Thoracic aorta (tissue), 2 donors: ENCODE data around the gene TMTC2. TPM values are rescaled to one million over a fixed set of nuclear protein-coding genes. Genes with fewer than 3 reads are reported as not detected.

Experiments used
- ATAC-seq: fragments of 150-250 bp; one replicate; pipeline ENCODE4 v1.8.0; 2017; ENCODE audit warnings: low read depth; ENCODE audit not compliant: insufficient number of reproducible peaks, low FRiP score
- DNase-seq: peaks from one replicate; pipeline ENCODE4 v3.0.0-alpha.2; 2020; ENCODE audit warnings: low spot score
- H3K27ac ChIP-seq, 2 donors: fragments of 200-600 bp; sonication (generic); 1 replicate in 1 of 2; 2 replicates in 1 of 2; pipeline ENCODE4 v1.5.1; 2016; ENCODE audit warnings: mild to moderate bottlenecking in 2 of 2, moderate library complexity in 2 of 2
- H3K27me3 ChIP-seq: fragments of 200-600 bp; sonication (generic); replicated peaks from 2 replicates; pipeline ENCODE4 v1.6.0; 2016; ENCODE audit warnings: mild to moderate bottlenecking; ENCODE audit not compliant: insufficient read depth
- H3K36me3 ChIP-seq: fragments of 200-600 bp; sonication (generic); one replicate; pipeline ENCODE4 v1.5.1; 2016
- H3K4me1 ChIP-seq, 2 donors: fragments of 200-600 bp; sonication (generic); 1 replicate in 1 of 2; 2 replicates in 1 of 2; pipeline versions ENCODE4 v1.5.1 to v1.6.0; 2016; ENCODE audit warnings: low read depth in 2 of 2, mild to moderate bottlenecking in 1 of 2; ENCODE audit not compliant: control insufficient read depth in 1 of 2
- H3K4me3 ChIP-seq: fragments of 200-600 bp; sonication (generic); 2 replicates; pipeline ENCODE4 v1.5.1; 2016; ENCODE audit warnings: mild to moderate bottlenecking
- H3K9me3 ChIP-seq: fragments of 200-600 bp; sonication (generic); 2 replicates; pipeline ENCODE4 v1.5.1; 2016
- CTCF ChIP-seq: fragments of 200-600 bp; sonication (generic); IDR thresholded peaks from one replicate; pipeline ENCODE4 v1.5.1; 2019; ENCODE audit warnings: antibody characterized with exemption
- total RNA-seq, 2 donors: library from RNA; depleted of rRNA; stranded (reverse); fragments of >200 nt; gene quantifications; one replicate each; pipeline versions ENCODE4 v1.1.0 to v1.2.3, GENCODE V29; 2016

The TMTC2 gene
- total RNA-seq, 2 donors from 2014 or later = 2.8 to 8.6 TPM

- no peaks in the 10 kb centered on the region for H3K27me3 ChIP-seq
- ATAC-seq (no peak), DNase-seq (no peak)
- no peaks in the 10 kb centered on the region for H3K4me1 ChIP-seq
- TF ChIP-seq CTCF = no peak
- no peaks in the 10 kb centered on the region for H3K9me3 ChIP-seq
- H3K27ac ChIP-seq = no peak overlapping the region
- H3K4me3 ChIP-seq = no peak overlapping the region
- no peaks in the 10 kb centered on the region for H3K36me3 ChIP-seq
These were observed 100.3 kb downstream of the TMTC2 start for GRCh38 chr12:82787016-82787415.

GRCh38 chr12:82788594-82788993 is 101.9 kb downstream of the TMTC2 start:
- H3K9me3 ChIP-seq = no peaks in the 10 kb centered on the region
- no peaks in the 10 kb centered on the region for H3K27me3 ChIP-seq
- no peaks in the 10 kb centered on the region for H3K36me3 ChIP-seq
- H3K4me1 ChIP-seq = no peaks in the 10 kb centered on the region
- TF ChIP-seq CTCF = no peak
- no peak overlapping the region for H3K27ac ChIP-seq
- DNase-seq = no peak
- ATAC-seq = no peak
- no peak overlapping the region for H3K4me3 ChIP-seq

- H3K27me3 ChIP-seq = no peaks in the 10 kb centered on the region
- no peak overlapping the region for H3K27ac ChIP-seq
- no peaks in the 10 kb centered on the region for H3K4me1 ChIP-seq
- H3K4me3 ChIP-seq = no peak overlapping the region
- no peak for ATAC-seq
- no peak for DNase-seq
- TF ChIP-seq CTCF = no peak
- H3K36me3 ChIP-seq = no peaks in the 10 kb centered on the region
- H3K9me3 ChIP-seq = no peaks in the 10 kb centered on the region
These were observed 103.0 kb downstream of the TMTC2 start for GRCh38 chr12:82789674-82790073.

- no peak for TF ChIP-seq CTCF
- ATAC-seq (no peak), DNase-seq (no peak)
- H3K36me3 ChIP-seq = no peaks in the 10 kb centered on the region
- H3K27me3 ChIP-seq = no peaks in the 10 kb centered on the region
- H3K4me1 ChIP-seq = no peaks in the 10 kb centered on the region
- no peaks in the 10 kb centered on the region for H3K9me3 ChIP-seq
- no peak overlapping the region for H3K4me3 ChIP-seq
- no peak overlapping the region for H3K27ac ChIP-seq
These were observed 107.1 kb downstream of the TMTC2 start for GRCh38 chr12:82793751-82794281.

GRCh38 chr12:82797480-82797879 is 110.8 kb downstream of the TMTC2 start:
- no peaks in the 10 kb centered on the region for H3K36me3 ChIP-seq
- ATAC-seq = no peak
- H3K27ac ChIP-seq = no peak overlapping the region
- no peak overlapping the region for H3K4me3 ChIP-seq
- no peak for DNase-seq
- no peak for TF ChIP-seq CTCF
- H3K27me3 ChIP-seq = no peaks in the 10 kb centered on the region
- H3K4me1 ChIP-seq = no peaks in the 10 kb centered on the region
- no peaks in the 10 kb centered on the region for H3K9me3 ChIP-seq
